HCT116 (cell line): ENCODE results near the gene IFI27. TPM values are rescaled to one million over a fixed set of nuclear protein-coding genes. Genes with fewer than 3 reads are reported as not detected.

Experiments used
- ATAC-seq: fragments of 200-7000 bp; cut with Tn5 transposase; 2 replicates; pipeline ENCODE4 v1.9.1; 2020; ENCODE audit warnings: mild to moderate bottlenecking, moderate library complexity
- BruUV-seq: library from RNA; stranded (reverse); fragments of 400-500 nt; replicated peaks from 2 replicates; lab custom pipeline; 2021; lab: Mats Ljungman, UMichigan
- CTCF ChIA-PET: fragments of 300-600 bp; sonication (Branson Sonifier 250); formaldehyde crosslinking; loops from one replicate; lab custom pipeline; 2021; ENCODE audit warnings: antibody characterized with exemption; lab: Charles Lee
- POLR2A ChIA-PET: fragments of 300-600, 350-600 bp; sonication (Branson Sonifier 250); formaldehyde crosslinking; loops from one replicate; lab custom pipeline; 2021; ENCODE audit warnings: antibody characterized with exemption; lab: Charles Lee
- RAD21 ChIA-PET, 2 experiments: fragments of 300-600 bp; sonication (Branson Sonifier 250); formaldehyde crosslinking; loops; one replicate each; lab custom pipeline; 2023; ENCODE audit warnings: low total read pairs in 2 of 2; ENCODE audit not compliant: uncharacterized antibody in 2 of 2, unreplicated experiment in 2 of 2, low non-redundant PET in 1 of 2; lab: Charles Lee
- DNase-seq: peaks from one replicate; pipeline ENCODE4 v3.0.0-alpha.2; 2010; ENCODE audit warnings: low read depth, low spot score
- H2AFZ ChIP-seq: fragments of 200-600 bp; shearing (Covaris generic), sonication (generic); 2 replicates; pipeline ENCODE4 v1.6.1; 2017; ENCODE audit warnings: low read depth, mixed run types, mixed read lengths, antibody characterized with exemption, low read length; ENCODE audit not compliant: poor library complexity, severe bottlenecking
- H3K27ac ChIP-seq: 2 replicates; pipeline ENCODE4 v1.5.1; 2012; ENCODE audit warnings: low read depth, low read length
- H3K27me3 ChIP-seq: fragments of 200-600 bp; sonication (generic); 2 replicates; pipeline ENCODE4 v1.6.1; 2016; ENCODE audit warnings: mixed run types, low read length, mixed read lengths; ENCODE audit not compliant: insufficient read depth
- H3K36me3 ChIP-seq, 2 experiments: fragments of 200-500 bp in 1 of 2; fragments of 200-600 bp in 1 of 2; sonication (Bioruptor generic) in 1 of 2; sonication (generic) in 1 of 2; 2 replicates each; pipeline versions ENCODE4 v1.5.1 to v1.6.1; 2014 to 2016; ENCODE audit warnings: low read length in 2 of 2, inconsistent platforms in 1 of 2, mixed read lengths in 1 of 2, mixed run types in 1 of 2; ENCODE audit not compliant: insufficient read depth in 2 of 2, control insufficient read depth in 1 of 2
- H3K4me1 ChIP-seq, 2 experiments: fragments of 200-600 bp in 1 of 2; sonication (generic) in 1 of 2; 2 replicates each; pipeline versions ENCODE4 v1.5.1 to v1.6.1; 2012 to 2017; ENCODE audit warnings: low read length in 2 of 2, inconsistent platforms in 1 of 2, mild to moderate bottlenecking in 1 of 2, mixed read lengths in 1 of 2, mixed run types in 1 of 2, moderate library complexity in 1 of 2; ENCODE audit not compliant: insufficient read depth in 2 of 2, control insufficient read depth in 1 of 2
- H3K4me2 ChIP-seq: fragments of 200-600 bp; sonication (generic); 2 replicates; pipeline ENCODE4 v1.6.1; 2017; ENCODE audit warnings: mixed run types, low read length, mixed read lengths
- H3K4me3 ChIP-seq, 2 experiments: fragments of 200-600 bp in 1 of 2; sonication (generic) in 1 of 2; replicated peaks in 1 of 2; 2 replicates each; pipeline ENCODE4 v1.5.1; 2011 to 2016; ENCODE audit warnings: low read length in 2 of 2, control low read depth in 1 of 2, low read depth in 1 of 2, mild to moderate bottlenecking in 1 of 2, mixed read lengths in 1 of 2, mixed run types in 1 of 2
- H3K79me2 ChIP-seq: fragments of 200-600 bp; sonication (generic); 2 replicates; pipeline ENCODE4 v1.6.1; 2017; ENCODE audit warnings: mild to moderate bottlenecking, mixed run types, low read length, moderate library complexity, mixed read lengths; ENCODE audit not compliant: insufficient read depth
- H3K9ac ChIP-seq: fragments of 200-600 bp; sonication (generic); 2 replicates; pipeline ENCODE4 v1.6.1; 2016; ENCODE audit warnings: low read length, mixed read lengths
- H3K9me2 ChIP-seq: fragments of 200-600 bp; sonication (generic), shearing (Covaris generic); 2 replicates; pipeline ENCODE4 v1.6.1; 2017; ENCODE audit warnings: mixed run types, mild to moderate bottlenecking, moderate library complexity; ENCODE audit not compliant: insufficient read depth
- H3K9me3 ChIP-seq, 2 experiments: fragments of 200-500 bp in 1 of 2; fragments of 200-600 bp in 1 of 2; sonication (Bioruptor generic) in 1 of 2; sonication (generic) in 1 of 2; 2 replicates each; pipeline ENCODE4 v1.6.1; 2014 to 2017; ENCODE audit warnings: low read length in 2 of 2, mixed read lengths in 2 of 2, inconsistent platforms in 1 of 2, low read depth in 1 of 2, mild to moderate bottlenecking in 1 of 2, mixed run types in 1 of 2, moderate library complexity in 1 of 2; ENCODE audit not compliant: control insufficient read depth in 1 of 2, insufficient read depth in 1 of 2
- H4K20me1 ChIP-seq: fragments of 200-600 bp; sonication (generic), shearing (Covaris generic); 2 replicates; pipeline ENCODE4 v1.6.1; 2017; ENCODE audit warnings: mixed run types, mild to moderate bottlenecking, moderate library complexity; ENCODE audit not compliant: insufficient read depth
- CEBPB ChIP-seq: IDR thresholded peaks from 2 replicates; pipeline ENCODE4 v1.6.1; 2012; ENCODE audit warnings: low read depth
- EGR1 ChIP-seq: IDR thresholded peaks from 2 replicates; pipeline ENCODE4 v1.6.1; 2012; ENCODE audit warnings: low read depth
- ELF1 ChIP-seq: IDR thresholded peaks from 2 replicates; pipeline ENCODE4 v1.6.1; 2012; ENCODE audit warnings: low read depth, borderline replicate concordance
- EZH2phosphoT487 ChIP-seq: fragments of 200-600 bp; IDR thresholded peaks from 2 replicates; pipeline ENCODE4 v1.6.1; 2018; ENCODE audit warnings: antibody characterized with exemption, borderline replicate concordance
- JUND ChIP-seq: IDR thresholded peaks from 2 replicates; pipeline ENCODE4 v1.6.1; 2012
- POLR2A ChIP-seq: IDR thresholded peaks from 2 replicates; pipeline ENCODE4 v1.7.0; 2011; ENCODE audit warnings: borderline replicate concordance; ENCODE audit not compliant: insufficient read depth, insufficient read length; ENCODE audit errors: extremely low read depth
- POLR2AphosphoS5 ChIP-seq: IDR thresholded peaks from 2 replicates; pipeline ENCODE4 v1.6.1; 2011; ENCODE audit warnings: mild to moderate bottlenecking, low read depth, low read length, moderate library complexity
- RAD21 ChIP-seq: IDR thresholded peaks from 2 replicates; pipeline ENCODE4 v1.6.1; 2012; ENCODE audit warnings: low read depth, mild to moderate bottlenecking
- SP1 ChIP-seq: IDR thresholded peaks from 2 replicates; pipeline ENCODE4 v1.6.1; 2012; ENCODE audit warnings: low read depth
- ZFX ChIP-seq: fragments of 450-650 bp; IDR thresholded peaks from 2 replicates; pipeline ENCODE4 v1.6.1; 2017
- intact Hi-C: fragments of 100-400 bp; cut with micrococcal nuclease; formaldehyde crosslinking; loops from 2 replicates; pipeline ENCODE4 v1.10.0; 2022
- total RNA-seq: library from RNA; stranded (reverse); gene quantifications from one replicate; pipeline ENCODE4 v1.2.1, GENCODE V29; 2021; ENCODE audit not compliant: unreplicated experiment
- TF ChIP-seq, protein P1 (sequence below): IDR thresholded peaks from 2 replicates; pipeline ENCODE4 v1.6.1; 2012
- TF ChIP-seq, protein P2 (sequence below): IDR thresholded peaks from 2 replicates; pipeline ENCODE4 v1.6.1; 2011; ENCODE audit warnings: mild to moderate bottlenecking, low read length, moderate library complexity; ENCODE audit not compliant: insufficient replicate concordance; ENCODE audit errors: extremely low read depth
- TF ChIP-seq, protein P3 (sequence below), 3 experiments: fragments of 200-600 bp in 1 of 3; sonication (generic) in 1 of 3; IDR thresholded peaks in 2 of 3; conservative IDR thresholded peaks in 1 of 3; 2 replicates each; pipeline ENCODE4 v1.5.1; 2012 to 2017; ENCODE audit warnings: low read depth in 2 of 3, low read length in 2 of 3, antibody characterized with exemption in 1 of 3, borderline replicate concordance in 1 of 3, control low read depth in 1 of 3, mild to moderate bottlenecking in 1 of 3, mixed read lengths in 1 of 3, mixed run types in 1 of 3, moderate library complexity in 1 of 3; ENCODE audit not compliant: insufficient read depth in 1 of 3

IFI27 gene
- total RNA-seq, 1 experiment from 2014 or later: 3.8 TPM

DNA sequence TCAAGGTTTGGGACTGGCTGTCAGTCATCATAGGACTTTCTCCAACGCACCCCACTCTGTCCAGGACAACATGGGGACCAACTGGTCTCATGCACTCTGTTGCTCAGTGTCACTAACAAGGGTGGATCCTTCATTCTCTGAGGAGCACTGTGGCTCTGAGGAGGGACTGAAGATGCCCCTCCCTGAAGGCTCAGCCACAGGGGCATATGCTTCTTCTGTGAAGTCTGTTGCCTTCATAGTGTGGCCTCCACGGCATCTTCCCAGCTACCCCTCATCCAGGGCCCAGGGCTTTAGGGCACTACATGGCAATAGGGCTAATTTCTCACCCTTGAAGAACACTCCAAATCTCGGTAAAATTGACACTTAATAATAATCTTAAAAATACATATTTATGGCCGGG lies 33.2 kb downstream of the IFI27 start (continued):
- TF ChIP-seq, protein P1, sequence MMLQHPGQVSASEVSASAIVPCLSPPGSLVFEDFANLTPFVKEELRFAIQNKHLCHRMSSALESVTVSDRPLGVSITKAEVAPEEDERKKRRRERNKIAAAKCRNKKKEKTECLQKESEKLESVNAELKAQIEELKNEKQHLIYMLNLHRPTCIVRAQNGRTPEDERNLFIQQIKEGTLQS: no peak
- TF ChIP-seq CEBPB (no peak), EZH2phosphoT487 (no peak), ZFX (no peak), POLR2AphosphoS5 (no peak)
- TF ChIP-seq, protein P2, sequence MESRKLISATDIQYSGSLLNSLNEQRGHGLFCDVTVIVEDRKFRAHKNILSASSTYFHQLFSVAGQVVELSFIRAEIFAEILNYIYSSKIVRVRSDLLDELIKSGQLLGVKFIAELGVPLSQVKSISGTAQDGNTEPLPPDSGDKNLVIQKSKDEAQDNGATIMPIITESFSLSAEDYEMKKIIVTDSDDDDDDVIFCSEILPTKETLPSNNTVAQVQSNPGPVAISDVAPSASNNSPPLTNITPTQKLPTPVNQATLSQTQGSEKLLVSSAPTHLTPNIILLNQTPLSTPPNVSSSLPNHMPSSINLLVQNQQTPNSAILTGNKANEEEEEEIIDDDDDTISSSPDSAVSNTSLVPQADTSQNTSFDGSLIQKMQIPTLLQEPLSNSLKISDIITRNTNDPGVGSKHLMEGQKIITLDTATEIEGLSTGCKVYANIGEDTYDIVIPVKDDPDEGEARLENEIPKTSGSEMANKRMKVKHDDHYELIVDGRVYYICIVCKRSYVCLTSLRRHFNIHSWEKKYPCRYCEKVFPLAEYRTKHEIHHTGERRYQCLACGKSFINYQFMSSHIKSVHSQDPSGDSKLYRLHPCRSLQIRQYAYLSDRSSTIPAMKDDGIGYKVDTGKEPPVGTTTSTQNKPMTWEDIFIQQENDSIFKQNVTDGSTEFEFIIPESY: no peak

DNA sequence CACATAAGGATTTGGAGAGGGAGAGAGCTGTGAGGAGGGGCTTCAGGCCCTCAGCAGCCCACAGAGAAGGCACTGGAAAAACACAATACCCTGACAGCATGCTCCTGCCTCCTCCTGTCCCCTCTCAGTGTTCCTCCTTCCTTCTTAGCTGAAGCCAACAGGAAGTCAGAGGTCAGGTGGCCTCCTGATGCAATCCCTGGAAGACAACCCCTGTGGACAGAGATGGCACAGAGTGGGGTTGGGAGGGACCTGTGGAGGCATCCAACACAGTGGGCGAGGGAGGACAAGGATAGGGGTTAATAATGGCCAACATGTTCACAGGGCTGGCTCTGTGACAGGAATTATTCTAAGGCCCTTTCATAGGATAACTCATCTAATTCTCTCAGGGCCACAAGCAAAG lies 34.2 kb downstream of the IFI27 start:
- POLR2A ChIA-PET: interaction anchor here (0.8 to 1.3 kb wide), 2 partner anchors 8 to 28 kb away, joined by 4 to 5 read pairs; no protein-coding TSS in a partner anchor
- H3K9me2 ChIP-seq: no peaks in the 10 kb centered on the region
- H2AFZ ChIP-seq: peak overlapping the region; percentile 56
- no peaks in the 10 kb centered on the region for H3K36me3 ChIP-seq
- H3K9ac ChIP-seq: no peak overlapping the region
- no peak overlapping the region for H3K4me3 ChIP-seq
- peak; percentile 8 for DNase-seq
- CTCF ChIA-PET: interaction anchor here (0.6 to 5.9 kb wide), 3 partner anchors 8 to 35 kb away, joined by 3 to 37 read pairs (median 4); no protein-coding TSS in a partner anchor
- no peaks in the 10 kb centered on the region for H3K27me3 ChIP-seq
- H3K27ac ChIP-seq: no peak overlapping the region
- no TSS peak for BruUV-seq
- H4K20me1 ChIP-seq: no peaks in the 10 kb centered on the region
- RAD21 ChIA-PET: interaction anchor here in 1 of 2 experiments (1.2 kb wide), 1 partner anchor 24 kb away, joined by 3 read pairs; no protein-coding TSS in a partner anchor
- no peaks in the 10 kb centered on the region for H3K79me2 ChIP-seq
- H3K9me3 ChIP-seq: no peaks in the 10 kb centered on the region
- peak; percentile 31; the same call in 1 of the 2 replicates for ATAC-seq
- peaks cover 3 to 10% of the 10 kb centered on the region in 2 experiments; a peak in 3 of 4 replicates for H3K4me1 ChIP-seq
- peak; percentile 60 for TF ChIP-seq POLR2AphosphoS5
- TF ChIP-seq POLR2A: peak; percentile 41
- no peak for TF ChIP-seq SP1
- TF ChIP-seq, protein P1: no peak
- no peak for TF ChIP-seq RAD21
- no peak for TF ChIP-seq JUND
- TF ChIP-seq ZFX: no peak
- no peak for TF ChIP-seq ELF1
- TF ChIP-seq CEBPB: peak; percentile 69; the same call in 1 of the 2 replicates
- TF ChIP-seq, protein P3, sequence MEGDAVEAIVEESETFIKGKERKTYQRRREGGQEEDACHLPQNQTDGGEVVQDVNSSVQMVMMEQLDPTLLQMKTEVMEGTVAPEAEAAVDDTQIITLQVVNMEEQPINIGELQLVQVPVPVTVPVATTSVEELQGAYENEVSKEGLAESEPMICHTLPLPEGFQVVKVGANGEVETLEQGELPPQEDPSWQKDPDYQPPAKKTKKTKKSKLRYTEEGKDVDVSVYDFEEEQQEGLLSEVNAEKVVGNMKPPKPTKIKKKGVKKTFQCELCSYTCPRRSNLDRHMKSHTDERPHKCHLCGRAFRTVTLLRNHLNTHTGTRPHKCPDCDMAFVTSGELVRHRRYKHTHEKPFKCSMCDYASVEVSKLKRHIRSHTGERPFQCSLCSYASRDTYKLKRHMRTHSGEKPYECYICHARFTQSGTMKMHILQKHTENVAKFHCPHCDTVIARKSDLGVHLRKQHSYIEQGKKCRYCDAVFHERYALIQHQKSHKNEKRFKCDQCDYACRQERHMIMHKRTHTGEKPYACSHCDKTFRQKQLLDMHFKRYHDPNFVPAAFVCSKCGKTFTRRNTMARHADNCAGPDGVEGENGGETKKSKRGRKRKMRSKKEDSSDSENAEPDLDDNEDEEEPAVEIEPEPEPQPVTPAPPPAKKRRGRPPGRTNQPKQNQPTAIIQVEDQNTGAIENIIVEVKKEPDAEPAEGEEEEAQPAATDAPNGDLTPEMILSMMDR (IDR thresholded peaks at IDR 0.05 in 2 of 3, conservative IDR thresholded peaks at IDR 0.05 in 1 of 3; ENCODE audit: borderline replicate concordance in 1 of 3, insufficient read depth in 1 of 3, low read depth in 2 of 3, low read length in 2 of 3): no peak
- TF ChIP-seq EGR1: no peak
- peak overlapping the region; percentile 9; the same call in 1 of the 2 replicates for H3K4me2 ChIP-seq
- intact Hi-C loops: no loop called here
